ENCODE measurements around the gene KIAA0232.
"Not testable (repeated sequence)": the region's sequence is repeated elsewhere in the genome, so short reads cannot be mapped to it uniquely, and the experiment has no call there.

KIAA0232 gene

GRCh38 chr4:6889101-6889735, 106.7 kb downstream of the KIAA0232 start:
- H3K9ac ChIP-seq (ENCODE audit: low read length), result no peak overlapping the region
- H3K27me3 ChIP-seq (ENCODE audit: low read length), result no peaks in the 10 kb centered on the region
- H3K27ac ChIP-seq (ENCODE audit: low read depth, low read length), result no peak overlapping the region
- H3K4me2 ChIP-seq (ENCODE audit: low read depth, low read length, poor library complexity, severe bottlenecking), result no peak overlapping the region
- no peaks in the 10 kb centered on the region for H3K9me2 ChIP-seq (replicated peaks; ENCODE audit: insufficient read depth, low read length)
- TF ChIP-seq EZH2phosphoT487 (conservative IDR thresholded peaks at IDR 0.05; ENCODE audit: low read length) (no peak), CTCF (IDR thresholded peaks at IDR 0.05; ENCODE audit: insufficient read depth, low read length, poor library complexity, severe bottlenecking) (no peak)
- no peaks in the 10 kb centered on the region for H3K79me2 ChIP-seq (ENCODE audit: insufficient read depth, low read length)
- no peaks in the 10 kb centered on the region for H3K36me3 ChIP-seq (ENCODE audit: low read length)
- H3F3A ChIP-seq (ENCODE audit: insufficient read depth), result no peaks in the 10 kb centered on the region
- H4K20me1 ChIP-seq (ENCODE audit: low read depth, low read length), result no peaks in the 10 kb centered on the region
- H2AFZ ChIP-seq (ENCODE audit: low read depth, low read length, severe bottlenecking), result no peak overlapping the region
- H3K9me3 ChIP-seq (ENCODE audit: insufficient read depth, low read length), result no peaks in the 10 kb centered on the region
- H3K4me3 ChIP-seq (ENCODE audit: insufficient read depth, low read length, poor library complexity, severe bottlenecking), result no peak overlapping the region

- no peak overlapping the region for H3K27ac ChIP-seq (ENCODE audit: low read depth, low read length)
- H3F3A ChIP-seq (ENCODE audit: insufficient read depth), result no peaks in the 10 kb centered on the region
- no peaks in the 10 kb centered on the region for H4K20me1 ChIP-seq (ENCODE audit: low read depth, low read length)
- no peaks in the 10 kb centered on the region for H3K36me3 ChIP-seq (ENCODE audit: low read length)
- H3K4me2 ChIP-seq (ENCODE audit: low read depth, low read length, poor library complexity, severe bottlenecking), result no peak overlapping the region
- H3K9me3 ChIP-seq (ENCODE audit: insufficient read depth, low read length), result no peaks in the 10 kb centered on the region
- no peak overlapping the region for H2AFZ ChIP-seq (ENCODE audit: low read depth, low read length, severe bottlenecking)
- H3K4me3 ChIP-seq (ENCODE audit: insufficient read depth, low read length, poor library complexity, severe bottlenecking), result no peak overlapping the region
- no peak overlapping the region for H3K9ac ChIP-seq (ENCODE audit: low read length)
- TF ChIP-seq CTCF (IDR thresholded peaks at IDR 0.05; ENCODE audit: insufficient read depth, low read length, poor library complexity, severe bottlenecking), result no peak
- TF ChIP-seq EZH2phosphoT487 (conservative IDR thresholded peaks at IDR 0.05; ENCODE audit: low read length), result no peak
- no peaks in the 10 kb centered on the region for H3K27me3 ChIP-seq (ENCODE audit: low read length)
- no peaks in the 10 kb centered on the region for H3K9me2 ChIP-seq (replicated peaks; ENCODE audit: insufficient read depth, low read length)
- no peaks in the 10 kb centered on the region for H3K79me2 ChIP-seq (ENCODE audit: insufficient read depth, low read length)
Measured at GRCh38 chr4:6889736-6890324, 107.3 kb downstream of the KIAA0232 start.

- Histone ChIP-seq H3K9ac (ENCODE audit: low read length) (no peak overlapping the region), H3K9me2 (replicated peaks; ENCODE audit: insufficient read depth, low read length) (no peaks in the 10 kb centered on the region), H2AFZ (ENCODE audit: low read depth, low read length, severe bottlenecking) (no peak overlapping the region), H3K79me2 (ENCODE audit: insufficient read depth, low read length) (no peaks in the 10 kb centered on the region), H3K27ac (ENCODE audit: low read depth, low read length) (no peak overlapping the region), H3K4me3 (ENCODE audit: insufficient read depth, low read length, poor library complexity, severe bottlenecking) (no peak overlapping the region), H3K27me3 (ENCODE audit: low read length) (no peaks in the 10 kb centered on the region), H3F3A (ENCODE audit: insufficient read depth) (no peaks in the 10 kb centered on the region), H3K4me2 (ENCODE audit: low read depth, low read length, poor library complexity, severe bottlenecking) (no peak overlapping the region), H3K36me3 (ENCODE audit: low read length) (no peaks in the 10 kb centered on the region), H3K9me3 (ENCODE audit: insufficient read depth, low read length) (no peaks in the 10 kb centered on the region), H4K20me1 (ENCODE audit: low read depth, low read length) (no peaks in the 10 kb centered on the region)
- no peak for TF ChIP-seq EZH2phosphoT487 (conservative IDR thresholded peaks at IDR 0.05; ENCODE audit: low read length)
- TF ChIP-seq CTCF (IDR thresholded peaks at IDR 0.05; ENCODE audit: insufficient read depth, low read length, poor library complexity, severe bottlenecking), result no peak
Measured at GRCh38 chr4:6890358-6890757, 107.8 kb downstream of the KIAA0232 start.

- H4K20me1 ChIP-seq (ENCODE audit: low read depth, low read length); H3F3A ChIP-seq (ENCODE audit: insufficient read depth); H3K4me3 ChIP-seq (ENCODE audit: insufficient read depth, low read length, poor library complexity, severe bottlenecking); H3K9ac ChIP-seq (ENCODE audit: low read length); H3K4me2 ChIP-seq (ENCODE audit: low read depth, low read length, poor library complexity, severe bottlenecking); H3K27ac ChIP-seq (ENCODE audit: low read depth, low read length); H3K27me3 ChIP-seq (ENCODE audit: low read length); H3K79me2 ChIP-seq (ENCODE audit: insufficient read depth, low read length); H3K9me3 ChIP-seq (ENCODE audit: insufficient read depth, low read length); H3K9me2 ChIP-seq (replicated peaks; ENCODE audit: insufficient read depth, low read length); H2AFZ ChIP-seq (ENCODE audit: low read depth, low read length, severe bottlenecking); H3K36me3 ChIP-seq (ENCODE audit: low read length): not testable (repeated sequence)
Measured at GRCh38 chr4:6890971-6891370, 108.4 kb downstream of the KIAA0232 start.

All from SU-DHL-6 (cell line).